ENCODE data around the gene SEPTIN12. TPM values are rescaled to one million over a fixed set of nuclear protein-coding genes. Genes with fewer than 3 reads are reported as not detected.

Gene SEPTIN12
- total and polyA plus RNA-seq, 2 experiments from 2014 or later, result not detected

GRCh38 chr16:4746991-4747574, 41.1 kb downstream of the SEPTIN12 start:
- TF ChIP-seq ZNF331 (CRISPR knock-in tag; IDR thresholded peaks at IDR 0.05; ENCODE audit: low read depth) (no peak), JUNB (IDR thresholded peaks at IDR 0.05; ENCODE audit: unreplicated experiment) (no peak), ETS1 (IDR thresholded peaks at IDR 0.05) (no peak), ZNF462 (CRISPR knock-in tag; IDR thresholded peaks at IDR 0.05) (no peak), POLR2AphosphoS5 (IDR thresholded peaks at IDR 0.05; ENCODE audit: low read depth) (no peak; the same call in 1 of the 2 replicates)
- Mint-ChIP-seq H3K27ac (no peak overlapping the region), H3K4me1 (peaks cover 20% of the 10 kb centered on the region), H3K4me3 (no peak overlapping the region), H3K27me3 (ENCODE audit: insufficient read depth, low read depth, poor library complexity) (peaks cover 15% of the 10 kb centered on the region), H3K9me3 (no peaks in the 10 kb centered on the region), H3K36me3 (ENCODE audit: low read depth) (0 out of 3 replicates have a peak, but pooled peaks cover 8% of the 10 kb centered on the region)
- Histone ChIP-seq H3K4me3 (no peak overlapping the region), H3F3A (replicated peaks; ENCODE audit: low read depth) (peaks cover 3% of the 10 kb centered on the region; the same call in 1 of the 2 replicates), H3K9me2 (ENCODE audit: insufficient read depth) (no peaks in the 10 kb centered on the region), H3K4me2 (no peak overlapping the region), H3K27ac (ENCODE audit: low read depth) (no peak overlapping the region), H3K4me1 (ENCODE audit: insufficient read depth) (peaks cover 14% of the 10 kb centered on the region), H3K27me3 (ENCODE audit: insufficient read depth) (no peaks in the 10 kb centered on the region), H3K79me2 (replicated peaks; ENCODE audit: insufficient read depth) (no peaks in the 10 kb centered on the region), H4K20me1 (replicated peaks; ENCODE audit: insufficient read depth) (no peaks in the 10 kb centered on the region; the same call in 1 of the 2 replicates), H2AFZ (no peak overlapping the region), H3K36me3 (ENCODE audit: insufficient read depth) (no peaks in the 10 kb centered on the region)
- DNase-seq (ENCODE audit: low spot score), result no peak
- ATAC-seq, result peak; percentile 5; the same call in 1 of the 3 replicates
